CD4-positive, alpha-beta T cell treated with Interferon alpha-2 for 1 hour (primary cell): ENCODE data around the gene CDC42BPA.
"Not testable (repeated sequence)": the region's sequence is repeated elsewhere in the genome, so short reads cannot be mapped to it uniquely, and the experiment has no call there.

Source experiments
- DNase-seq, 2 donors: peaks; one replicate each; pipeline ENCODE4 v3.0.0-alpha.2; 2020 to 2022

The CDC42BPA gene

GRCh38 chr1:226955857-226956256, 362.4 kb downstream of the CDC42BPA start:
- DNase-seq: not testable (repeated sequence)

DNA sequence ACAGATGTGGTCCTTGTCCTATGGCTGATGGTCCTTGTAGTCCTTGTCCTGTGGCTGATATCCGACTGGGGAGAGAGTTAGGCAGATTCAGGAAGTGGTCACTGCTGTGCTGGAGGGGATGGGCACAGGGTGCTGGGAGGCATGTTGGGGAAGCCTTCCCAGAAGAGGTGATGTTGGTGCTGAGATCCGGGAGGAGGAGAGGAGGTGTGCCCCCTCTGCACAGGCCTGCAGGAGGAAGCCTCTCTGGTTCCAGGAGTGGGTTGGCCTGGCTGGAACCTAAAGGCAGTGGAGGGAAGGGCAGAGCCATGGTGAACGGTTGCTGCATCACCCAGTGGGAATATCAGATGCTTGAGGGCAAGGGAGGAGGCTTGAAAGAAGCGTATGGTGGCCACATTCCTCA, 363.5 kb downstream of the CDC42BPA start:
- DNase-seq: no peak

DNA sequence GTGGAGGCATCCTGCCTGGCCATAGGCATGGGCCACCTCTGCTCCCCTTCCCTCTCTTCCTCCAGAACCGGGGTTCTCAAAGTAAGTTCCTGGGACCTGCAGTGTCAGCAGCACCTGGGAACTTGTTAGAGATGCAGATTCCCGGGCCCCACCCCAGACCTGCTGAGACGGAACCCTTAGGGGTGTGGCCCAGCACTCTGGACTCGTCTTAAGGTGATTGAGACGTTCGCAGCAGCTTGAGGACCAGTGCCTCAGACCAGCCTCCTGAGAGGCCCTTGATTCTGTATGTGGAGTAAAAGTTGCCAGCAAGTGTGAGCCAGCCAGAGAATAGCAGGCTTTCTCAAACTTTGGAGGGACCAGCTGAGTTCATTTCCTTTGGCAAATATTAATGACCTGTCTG, 364.0 kb downstream of the CDC42BPA start:
- DNase-seq: no peak

GRCh38 chr1:226953175-226953800, 365.0 kb downstream of the CDC42BPA start:
- DNase-seq: no peak

DNA sequence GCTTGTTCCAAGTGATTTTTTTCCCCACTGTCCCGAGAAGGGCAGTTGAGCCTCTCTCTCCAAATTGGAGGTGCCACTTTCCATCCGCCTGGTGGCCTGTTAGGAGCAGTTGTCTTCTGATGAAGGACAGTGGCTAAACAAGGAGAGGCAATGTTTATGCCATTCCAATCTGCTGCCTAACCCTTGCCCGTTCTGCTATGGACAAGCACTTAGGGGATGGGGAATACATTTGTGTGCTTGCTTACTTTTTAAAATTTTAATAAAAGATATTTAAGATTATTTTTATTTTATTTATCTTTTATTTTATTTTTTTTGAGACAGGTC, 366.2 kb downstream of the CDC42BPA start:
- no peak for DNase-seq

- DNase-seq: no peak
These were observed 366.8 kb downstream of the CDC42BPA start for GRCh38 chr1:226951286-226952117.

DNA sequence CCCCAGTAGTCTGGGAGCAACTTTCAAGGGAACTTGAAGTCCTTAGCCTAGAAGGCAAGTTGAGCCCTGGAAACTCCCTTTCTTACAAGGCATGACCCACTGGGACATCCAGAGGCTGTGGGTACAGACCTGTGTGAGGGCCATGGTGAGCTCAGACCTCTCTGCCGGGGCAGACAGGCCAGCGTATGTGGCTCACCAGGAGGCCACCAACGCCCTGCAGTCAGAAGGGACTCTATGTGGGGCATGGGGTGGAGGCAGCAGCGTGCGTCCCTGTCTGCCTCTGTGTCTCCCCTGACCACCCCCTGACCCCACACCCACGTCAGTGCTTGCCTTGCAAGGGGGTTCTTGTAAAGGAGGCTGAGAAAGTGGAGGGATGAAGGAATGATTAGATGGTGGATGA, 367.4 kb downstream of the CDC42BPA start:
- DNase-seq: no peak

GRCh38 chr1:226950316-226950715, 368.0 kb downstream of the CDC42BPA start:
- no peak for DNase-seq

- DNase-seq: no peak
These were observed 368.9 kb downstream of the CDC42BPA start for GRCh38 chr1:226949401-226949800.

- DNase-seq: no peak
These were observed 369.3 kb downstream of the CDC42BPA start for GRCh38 chr1:226948996-226949395.

- DNase-seq: no peak
These were observed 369.8 kb downstream of the CDC42BPA start for GRCh38 chr1:226948480-226948879.

DNA sequence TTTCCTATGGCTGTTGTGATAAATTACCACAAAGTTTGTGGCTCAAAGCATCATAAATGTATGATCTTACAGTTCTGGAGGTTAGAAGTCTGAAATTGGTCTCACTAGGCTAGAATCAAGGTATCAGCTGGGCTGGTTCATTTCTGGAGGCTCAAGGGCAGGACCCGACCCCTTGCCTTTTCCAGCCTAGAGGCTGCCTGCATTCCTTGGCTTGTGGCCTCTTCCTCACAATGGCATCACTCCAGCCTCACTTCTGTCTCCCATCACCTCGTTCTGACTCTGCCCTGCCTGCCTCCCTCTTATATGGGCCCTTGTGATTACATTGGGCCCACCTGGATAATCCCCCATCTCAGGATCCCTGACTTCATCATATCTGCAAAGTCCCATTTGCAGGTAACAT, 370.2 kb downstream of the CDC42BPA start:
- no peak for DNase-seq

GRCh38 chr1:226946841-226947240, 371.5 kb downstream of the CDC42BPA start:
- DNase-seq: no peak

DNA sequence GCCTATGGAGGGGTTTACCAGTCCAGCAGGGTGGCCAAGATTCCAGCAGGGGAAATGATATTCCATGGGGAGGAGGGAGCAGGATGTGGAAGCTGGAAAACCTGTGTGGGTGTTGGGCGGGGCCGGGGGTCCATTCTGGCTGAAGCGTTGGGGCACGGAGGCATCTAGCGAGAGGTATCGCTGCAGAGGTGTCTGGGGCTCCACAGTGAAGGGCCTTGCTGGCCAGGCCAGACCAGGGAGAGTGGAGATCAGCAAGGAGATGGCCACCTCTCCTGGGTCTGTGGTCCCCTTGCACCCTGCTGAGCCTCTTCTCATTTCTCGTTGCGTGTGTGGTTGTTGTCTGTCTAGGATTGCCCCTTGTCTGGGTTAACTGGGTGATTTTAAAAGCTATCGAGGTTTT, 372.0 kb downstream of the CDC42BPA start:
- no peak for DNase-seq

- no peak for DNase-seq
These were observed 372.4 kb downstream of the CDC42BPA start for GRCh38 chr1:226945858-226946245.

GRCh38 chr1:226945106-226945857, 373.0 kb downstream of the CDC42BPA start:
- no peak for DNase-seq

DNA sequence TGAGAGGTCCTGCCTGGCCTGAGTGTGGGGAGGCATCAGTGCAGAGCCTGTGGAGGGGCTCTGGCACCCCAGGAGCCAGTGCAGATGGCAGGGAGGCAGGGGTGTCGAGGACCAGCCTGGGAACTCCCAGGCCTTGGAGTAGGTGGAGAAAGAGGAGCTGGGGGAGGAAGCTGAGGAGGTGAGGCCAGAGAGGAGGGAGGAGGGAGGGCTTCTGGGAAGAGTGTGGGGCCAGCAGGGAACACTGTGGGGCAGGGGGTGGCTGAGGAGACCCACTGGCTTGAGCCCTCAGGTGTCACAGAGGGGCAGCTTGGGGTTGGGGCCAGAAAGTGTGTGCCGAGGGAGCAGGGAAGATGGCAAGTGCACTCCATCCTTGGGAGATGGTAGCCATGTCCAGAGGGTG, 374.4 kb downstream of the CDC42BPA start:
- no peak for DNase-seq

DNA sequence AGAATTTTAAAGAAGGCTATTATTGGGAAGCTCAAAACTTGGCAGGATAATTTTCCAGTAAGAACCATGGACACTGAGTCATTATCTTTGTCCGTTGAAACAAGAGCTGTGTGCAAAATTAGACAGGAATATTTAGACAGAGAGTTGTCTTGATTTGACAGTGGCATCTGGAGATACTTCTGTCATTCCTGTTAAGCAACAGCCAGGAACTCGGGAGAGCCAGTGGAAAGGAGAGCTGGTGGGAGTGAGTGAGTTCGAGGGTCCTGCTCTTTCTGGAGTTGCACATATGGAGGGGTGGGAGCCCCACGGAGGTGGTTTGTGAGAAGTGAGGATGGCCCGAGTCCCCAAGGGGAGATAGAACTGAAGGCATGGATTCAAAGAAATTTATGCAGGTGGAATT, 375.1 kb downstream of the CDC42BPA start:
- no peak for DNase-seq

DNA sequence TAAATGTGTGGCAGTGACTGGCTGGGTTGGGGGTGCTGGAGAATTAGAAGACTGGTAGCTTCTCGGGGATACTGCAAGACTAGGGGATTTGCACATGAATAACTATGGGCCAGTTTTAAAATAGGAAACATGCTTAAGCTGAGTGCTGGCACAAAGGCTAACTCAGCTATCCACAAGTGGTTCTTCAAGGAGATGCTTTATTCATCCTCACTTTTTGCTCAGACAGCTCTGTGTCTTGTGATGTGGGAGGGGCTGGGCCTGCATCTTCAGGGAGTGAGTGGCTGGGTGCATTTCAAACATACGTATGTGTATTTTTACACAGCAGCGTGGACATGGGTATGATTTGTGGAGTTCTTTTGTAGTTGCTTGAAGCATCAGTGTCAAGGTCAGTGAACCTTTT, 375.9 kb downstream of the CDC42BPA start:
- DNase-seq: no peak

GRCh38 chr1:226940806-226941067, 377.6 kb downstream of the CDC42BPA start:
- DNase-seq: no peak

DNA sequence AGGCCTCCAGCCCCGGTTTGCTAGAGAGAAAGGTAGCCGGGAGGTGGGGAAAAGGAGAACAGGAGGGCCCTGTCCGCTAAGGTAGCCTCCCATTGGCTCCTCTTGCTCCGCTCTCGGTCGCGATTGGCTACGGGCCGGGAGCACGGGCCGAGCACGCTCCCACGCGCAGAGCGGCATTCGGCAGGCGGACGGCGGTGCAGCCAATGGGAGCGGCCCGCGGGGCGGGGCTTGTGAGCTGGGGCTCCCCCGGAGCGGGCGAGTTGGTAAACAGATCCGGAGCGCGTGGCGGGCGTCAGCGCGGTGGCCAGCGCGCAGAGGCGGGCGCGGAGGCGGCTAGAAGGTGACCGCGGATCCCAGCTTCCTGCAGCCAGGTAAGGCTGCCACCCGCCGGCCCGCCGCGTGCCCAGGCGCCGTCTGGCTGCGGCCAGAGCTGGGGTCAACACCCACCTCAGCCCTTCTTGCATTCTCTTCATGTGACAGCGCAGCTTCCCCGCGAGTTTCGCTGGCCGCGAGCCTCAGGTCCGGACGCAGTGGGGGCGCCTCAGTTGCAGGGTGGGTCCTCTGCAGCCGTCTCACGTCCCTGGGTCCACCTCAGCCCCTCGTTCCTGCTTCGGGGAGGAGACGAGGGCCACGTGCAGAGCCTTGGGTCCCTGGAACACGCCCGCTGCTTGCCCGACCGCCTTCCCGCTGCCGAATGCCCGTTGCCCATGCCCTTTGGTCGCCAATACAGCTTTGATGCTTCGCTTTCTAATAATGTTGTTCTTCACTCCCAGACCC, 378.1 kb downstream of the CDC42BPA start, which contains the start of gene COQ8A:
Gene COQ8A (plus strand): TSS at position 266 of the 777 bp plus-strand sequence. CDS start 21,092 bp downstream, outside the sequence.
- peak; percentile 99 for DNase-seq
